Measurements from ENCODE around the gene MMP20. TPM values are rescaled to one million over a fixed set of nuclear protein-coding genes. Genes with fewer than 3 reads are reported as not detected.

MMP20 gene
- total and polyA plus RNA-seq, 2 of the 13 experiments (the other 11 are each of a cell fraction or from before 2014, with no cell fraction given) = 0.05 TPM; not detected in 1

GRCh38 chr11:102655547-102655946 is 30.4 kb upstream of the MMP20 start:
- Histone ChIP-seq H3K4me1 (ENCODE audit: insufficient read depth, low read length) (no peaks in the 10 kb centered on the region), H2AFZ (ENCODE audit: low read length) (no peak overlapping the region), H3K9me3 (ENCODE audit: low read length) (peaks cover 7% of the 10 kb centered on the region), H3K27ac (ENCODE audit: extremely low read length, insufficient read depth, low read length) (no peak overlapping the region), H3K4me3 (replicated peaks in 1 of 3; ENCODE audit: insufficient read depth in 1 of 3, low read depth in 2 of 3, low read length in 3 of 3) (no peak overlapping the region), H3K4me2 (ENCODE audit: low read depth, low read length) (no peak overlapping the region), H3K79me2 (ENCODE audit: insufficient read depth, low read length) (no peaks in the 10 kb centered on the region), H4K20me1 (ENCODE audit: insufficient read depth, low read length) (no peaks in the 10 kb centered on the region), H3K27me3 (ENCODE audit: control insufficient read depth in 1 of 2, insufficient read depth in 2 of 2, low read length in 2 of 2) (no peaks in the 10 kb centered on the region; a peak in 1 of 5 replicates), H3K9ac (ENCODE audit: insufficient read depth, low read depth, low read length) (no peak overlapping the region), H3K36me3 (replicated peaks in 1 of 2; ENCODE audit: control insufficient read depth in 1 of 2, insufficient read depth in 2 of 2, low read length in 2 of 2) (no peaks in the 10 kb centered on the region)
- CTCF ChIA-PET (ENCODE audit: low intra/inter-chr PET ratio, low total read pairs) = no interaction called here
- FAIRE-seq (no peak), ATAC-seq (no peak), DNase-seq (ENCODE audit: low spot score) (no peak)
- in situ Hi-C loops (cut with HindIII; ENCODE audit: extremely low pct_ligation_motif_present, low pct_unique_long_range_greater_than_20kb) (no loop called here), intact Hi-C loops (cut with micrococcal nuclease; ENCODE audit: unreplicated experiment) (no loop called here)
- POLR2A ChIA-PET = no interaction called here
- WGBS (ENCODE audit: low lambda C conversion rate) = 12% methylated on average over 2 of the region's 2 CpGs
- BruUV-seq (replicated peaks) = no TSS peak
- TF ChIP-seq ZNF878 (CRISPR knock-in tag; IDR thresholded peaks at IDR 0.05) = no peak
- TF ChIP-seq RARA (CRISPR knock-in tag; IDR thresholded peaks at IDR 0.05) = no peak
- TF ChIP-seq DR1 (CRISPR knock-in tag; IDR thresholded peaks at IDR 0.05) = no peak
- TF ChIP-seq ZNF431 (CRISPR knock-in tag; IDR thresholded peaks at IDR 0.05; ENCODE audit: borderline replicate concordance, low read depth) = no peak
- no peak for TF ChIP-seq KLF16 (CRISPR knock-in tag; IDR thresholded peaks at IDR 0.05)
- no peak for TF ChIP-seq CREM (IDR thresholded peaks at IDR 0.05)
- TF ChIP-seq CREM (CRISPR knock-in tag; IDR thresholded peaks at IDR 0.05) = no peak
- no peak for TF ChIP-seq RXRB (CRISPR knock-in tag; IDR thresholded peaks at IDR 0.05; ENCODE audit: borderline replicate concordance)
- no peak for TF ChIP-seq ARID3A (IDR thresholded peaks at IDR 0.05; ENCODE audit: low read depth, low read length)
- no peak for TF ChIP-seq MAZ (IDR thresholded peaks at IDR 0.05; ENCODE audit: borderline replicate concordance, low read depth, low read length)
- TF ChIP-seq MAZ (CRISPR knock-in tag; IDR thresholded peaks at IDR 0.05; ENCODE audit: low read depth) = no peak
- TF ChIP-seq YEATS2 (CRISPR knock-in tag; IDR thresholded peaks at IDR 0.05; ENCODE audit: borderline replicate concordance) = no peak

Measured in HepG2 (cell line).